PFSK-1 (cell line): ENCODE measurements around the gene BCAS3.

Experiments
- FOXP2 ChIP-seq: optimal IDR thresholded peaks from 2 replicates; pipeline ENCODE3; 2011; ENCODE audit warnings: borderline replicate concordance, control low read depth, inconsistent platforms; ENCODE audit not compliant: insufficient read depth; ENCODE audit errors: extremely low read length, extremely low read depth
- POLR2AphosphoS5 ChIP-seq: IDR thresholded peaks from 2 replicates; pipeline ENCODE4 v1.6.1; 2012; ENCODE audit warnings: low read depth, mild to moderate bottlenecking, control low read depth, low read length, moderate library complexity
- SIN3A ChIP-seq: IDR thresholded peaks from 2 replicates; pipeline ENCODE4 v1.6.1; 2012; ENCODE audit warnings: mild to moderate bottlenecking, low read length, moderate library complexity, borderline replicate concordance; ENCODE audit not compliant: insufficient read depth
- TAF1 ChIP-seq: IDR thresholded peaks from 2 replicates; pipeline ENCODE4 v1.6.1; 2012; ENCODE audit warnings: low read length, control low read depth, borderline replicate concordance; ENCODE audit not compliant: insufficient read depth
- TF ChIP-seq, protein P1 (sequence below), 2 experiments: IDR thresholded peaks; 2 replicates each; pipeline versions ENCODE4 v1.6.1 to v1.8.0; 2011 to 2012; ENCODE audit warnings: low read depth in 2 of 2, low read length in 2 of 2, control low read depth in 1 of 2, inconsistent platforms in 1 of 2, mild to moderate bottlenecking in 1 of 2, moderate library complexity in 1 of 2; ENCODE audit not compliant: insufficient read depth in 1 of 2

Gene BCAS3

DNA sequence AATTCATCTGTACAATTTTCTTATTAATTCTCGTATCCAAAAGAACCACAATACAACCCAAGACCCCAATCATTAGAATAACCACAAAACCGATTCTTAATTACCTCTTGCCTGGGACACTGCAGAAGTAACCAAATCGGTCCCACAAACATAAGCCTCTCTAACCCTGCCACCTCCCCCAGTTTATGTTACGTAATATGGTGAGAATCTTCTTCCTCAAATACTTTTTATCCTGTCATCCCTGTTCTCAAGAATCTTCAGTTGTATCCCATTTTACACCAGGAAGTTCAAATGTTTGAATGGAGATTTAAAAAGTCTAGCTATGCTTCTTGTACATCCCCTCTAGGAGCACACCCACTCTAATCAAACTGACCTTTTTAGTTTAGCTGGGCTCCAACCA lies 452.7 kb downstream of the BCAS3 start:
- no peak for TF ChIP-seq FOXP2
- TF ChIP-seq, protein P1, sequence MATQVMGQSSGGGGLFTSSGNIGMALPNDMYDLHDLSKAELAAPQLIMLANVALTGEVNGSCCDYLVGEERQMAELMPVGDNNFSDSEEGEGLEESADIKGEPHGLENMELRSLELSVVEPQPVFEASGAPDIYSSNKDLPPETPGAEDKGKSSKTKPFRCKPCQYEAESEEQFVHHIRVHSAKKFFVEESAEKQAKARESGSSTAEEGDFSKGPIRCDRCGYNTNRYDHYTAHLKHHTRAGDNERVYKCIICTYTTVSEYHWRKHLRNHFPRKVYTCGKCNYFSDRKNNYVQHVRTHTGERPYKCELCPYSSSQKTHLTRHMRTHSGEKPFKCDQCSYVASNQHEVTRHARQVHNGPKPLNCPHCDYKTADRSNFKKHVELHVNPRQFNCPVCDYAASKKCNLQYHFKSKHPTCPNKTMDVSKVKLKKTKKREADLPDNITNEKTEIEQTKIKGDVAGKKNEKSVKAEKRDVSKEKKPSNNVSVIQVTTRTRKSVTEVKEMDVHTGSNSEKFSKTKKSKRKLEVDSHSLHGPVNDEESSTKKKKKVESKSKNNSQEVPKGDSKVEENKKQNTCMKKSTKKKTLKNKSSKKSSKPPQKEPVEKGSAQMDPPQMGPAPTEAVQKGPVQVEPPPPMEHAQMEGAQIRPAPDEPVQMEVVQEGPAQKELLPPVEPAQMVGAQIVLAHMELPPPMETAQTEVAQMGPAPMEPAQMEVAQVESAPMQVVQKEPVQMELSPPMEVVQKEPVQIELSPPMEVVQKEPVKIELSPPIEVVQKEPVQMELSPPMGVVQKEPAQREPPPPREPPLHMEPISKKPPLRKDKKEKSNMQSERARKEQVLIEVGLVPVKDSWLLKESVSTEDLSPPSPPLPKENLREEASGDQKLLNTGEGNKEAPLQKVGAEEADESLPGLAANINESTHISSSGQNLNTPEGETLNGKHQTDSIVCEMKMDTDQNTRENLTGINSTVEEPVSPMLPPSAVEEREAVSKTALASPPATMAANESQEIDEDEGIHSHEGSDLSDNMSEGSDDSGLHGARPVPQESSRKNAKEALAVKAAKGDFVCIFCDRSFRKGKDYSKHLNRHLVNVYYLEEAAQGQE (IDR thresholded peaks at IDR 0.05; ENCODE audit: insufficient read depth in 1 of 2, low read depth in 2 of 2, low read length in 2 of 2), result no peak
- no peak for TF ChIP-seq SIN3A
- no peak for TF ChIP-seq POLR2AphosphoS5
- TF ChIP-seq TAF1, result no peak

GRCh38 chr17:61131585-61131984 lies 453.9 kb downstream of the BCAS3 start:
- TF ChIP-seq POLR2AphosphoS5, result no peak
- TF ChIP-seq, protein P1 (IDR thresholded peaks at IDR 0.05; ENCODE audit: insufficient read depth in 1 of 2, low read depth in 2 of 2, low read length in 2 of 2), result no peak

GRCh38 chr17:61132524-61132923 lies 454.9 kb downstream of the BCAS3 start:
- TF ChIP-seq TAF1 (no peak), POLR2AphosphoS5 (no peak), FOXP2 (no peak)

- TF ChIP-seq POLR2AphosphoS5 (no peak), FOXP2 (no peak), SIN3A (no peak), TAF1 (no peak)
- TF ChIP-seq, protein P1 (IDR thresholded peaks at IDR 0.05; ENCODE audit: insufficient read depth in 1 of 2, low read depth in 2 of 2, low read length in 2 of 2), result no peak
Observed at GRCh38 chr17:61133853-61134252, 456.2 kb downstream of the BCAS3 start.

DNA sequence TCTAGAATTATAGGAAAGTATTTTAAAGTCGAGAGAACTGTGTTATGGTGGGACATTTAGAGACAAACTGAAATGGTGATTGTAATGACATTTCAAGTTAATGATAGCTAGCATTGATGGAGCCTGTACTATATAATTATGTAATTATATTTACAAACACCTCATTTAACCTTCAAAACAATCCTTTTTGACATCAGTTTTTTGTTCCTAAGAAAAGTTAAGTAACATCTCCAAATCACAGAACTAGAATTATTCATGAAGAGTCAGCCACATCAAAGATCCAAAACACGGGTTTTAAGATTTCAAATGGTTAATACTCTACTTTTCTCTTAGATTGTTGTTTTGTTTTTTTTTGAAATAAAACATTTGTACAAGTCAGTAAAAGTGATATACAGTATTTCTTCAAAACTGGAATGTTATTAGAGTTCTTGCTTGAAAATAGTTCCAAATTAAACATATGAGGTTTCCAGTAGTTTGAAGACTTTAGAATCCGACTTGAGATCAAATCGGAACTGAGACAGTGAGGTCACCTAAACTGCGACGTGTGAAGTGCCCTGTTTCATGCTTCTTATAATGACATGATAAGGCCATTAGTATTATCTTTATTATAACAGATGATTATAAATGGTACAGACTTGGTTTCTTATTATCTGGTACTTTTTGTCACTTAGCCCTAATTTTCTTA lies 457.0 kb downstream of the BCAS3 start:
- no peak for TF ChIP-seq SIN3A
- TF ChIP-seq TAF1, result no peak
- TF ChIP-seq FOXP2, result no peak
- no peak for TF ChIP-seq POLR2AphosphoS5
- TF ChIP-seq, protein P1 (IDR thresholded peaks at IDR 0.05; ENCODE audit: insufficient read depth in 1 of 2, low read depth in 2 of 2, low read length in 2 of 2), result no peak
